ENCODE data around the gene BLMH. TPM values are rescaled to one million over a fixed set of nuclear protein-coding genes. Genes with fewer than 3 reads are reported as not detected.

BLMH gene
- total and polyA plus RNA-seq, 2 donors (not counting 3 experiments of a cell fraction or from before 2014, with no cell fraction given): 24.6 to 65.8 TPM

DNA sequence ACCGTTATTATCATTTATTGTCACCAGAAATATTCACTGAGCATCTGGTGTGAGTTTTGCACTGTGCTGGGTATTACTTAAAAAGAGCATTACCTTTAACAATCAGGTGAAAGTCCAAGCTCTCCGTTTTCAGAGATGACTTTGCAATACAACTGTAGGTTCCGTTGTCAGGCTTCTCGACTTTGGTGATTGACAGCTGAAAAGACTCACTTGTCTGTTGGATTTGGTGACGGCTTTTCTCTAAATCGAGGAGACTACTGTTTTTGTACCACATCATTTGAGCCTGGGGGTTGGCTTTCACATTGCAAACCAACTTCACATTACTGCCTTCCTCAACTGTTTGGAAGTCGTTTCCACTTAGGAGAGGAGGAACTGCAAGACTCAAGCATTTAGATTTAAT, 33.0 kb upstream of the BLMH start:
- Histone ChIP-seq H3K4me3 (replicated peaks in 1 of 3; ENCODE audit: insufficient read depth in 1 of 3, low read depth in 1 of 3, low read length in 3 of 3) (no peak overlapping the region), H3K79me2 (ENCODE audit: control insufficient read depth, insufficient read depth, low read length) (no peaks in the 10 kb centered on the region), H3K27me3 (ENCODE audit: control insufficient read depth in 2 of 2, insufficient read depth in 2 of 2, low read length in 2 of 2) (peaks cover 0 to 3% of the 10 kb centered on the region in 2 experiments), H3K4me2 (ENCODE audit: insufficient read depth, low read length) (no peak overlapping the region), H3K4me1 (ENCODE audit: control insufficient read depth, extremely low read depth, insufficient read depth, low read length) (no peaks in the 10 kb centered on the region), H3K36me3 (ENCODE audit: control insufficient read depth in 2 of 2, extremely low read depth in 1 of 2, insufficient read depth in 2 of 2, low read length in 2 of 2) (no peaks in the 10 kb centered on the region), H3K9me3 (replicated peaks; ENCODE audit: control insufficient read depth, insufficient read depth, low read length) (no peaks in the 10 kb centered on the region), H3K9ac (replicated peaks; ENCODE audit: extremely low read depth, insufficient read depth, low read length) (no peak overlapping the region), H3K9me1 (replicated peaks; ENCODE audit: control insufficient read depth, extremely low read depth, insufficient read depth, low read length) (no peaks in the 10 kb centered on the region), H4K20me1 (replicated peaks; ENCODE audit: control insufficient read depth, extremely low read depth, insufficient read depth, low read length) (no peaks in the 10 kb centered on the region), H2AFZ (ENCODE audit: low read depth, low read length) (no peak overlapping the region), H3K27ac (ENCODE audit: insufficient read depth, low read depth, low read length) (no peak overlapping the region)
- CTCF ChIA-PET: interaction anchor here (0.7 to 1.4 kb wide), 3 partner anchors 12 to 33 kb away, joined by 3 read pairs; partner anchors contain the start of gene BLMH
- DNase-seq (ENCODE audit: low read depth, low spot score) (no peak), FAIRE-seq (no peak)
- dilution Hi-C loops (cut with MboI; ENCODE audit: extremely low pct_ligation_motif_present, low sequenced_read_pairs) (no loop called here), intact Hi-C loops (cut with micrococcal nuclease) (no loop called here)
- POLR2A ChIA-PET: no interaction called here
- no TSS peak for BruUV-seq (replicated peaks)
- TF ChIP-seq MYC (IDR thresholded peaks at IDR 0.05; ENCODE audit: low read depth, low read length): no peak
- no peak for TF ChIP-seq FOS (IDR thresholded peaks at IDR 0.05; ENCODE audit: borderline replicate concordance, insufficient read depth, low read length)
- no peak for TF ChIP-seq POLR2A (IDR thresholded peaks at IDR 0.05; ENCODE audit: low read depth, low read length)
- no peak for TF ChIP-seq EZH2 (IDR thresholded peaks at IDR 0.05; ENCODE audit: borderline replicate concordance, low read depth, low read length, severe bottlenecking)
- TF ChIP-seq, protein P1, sequence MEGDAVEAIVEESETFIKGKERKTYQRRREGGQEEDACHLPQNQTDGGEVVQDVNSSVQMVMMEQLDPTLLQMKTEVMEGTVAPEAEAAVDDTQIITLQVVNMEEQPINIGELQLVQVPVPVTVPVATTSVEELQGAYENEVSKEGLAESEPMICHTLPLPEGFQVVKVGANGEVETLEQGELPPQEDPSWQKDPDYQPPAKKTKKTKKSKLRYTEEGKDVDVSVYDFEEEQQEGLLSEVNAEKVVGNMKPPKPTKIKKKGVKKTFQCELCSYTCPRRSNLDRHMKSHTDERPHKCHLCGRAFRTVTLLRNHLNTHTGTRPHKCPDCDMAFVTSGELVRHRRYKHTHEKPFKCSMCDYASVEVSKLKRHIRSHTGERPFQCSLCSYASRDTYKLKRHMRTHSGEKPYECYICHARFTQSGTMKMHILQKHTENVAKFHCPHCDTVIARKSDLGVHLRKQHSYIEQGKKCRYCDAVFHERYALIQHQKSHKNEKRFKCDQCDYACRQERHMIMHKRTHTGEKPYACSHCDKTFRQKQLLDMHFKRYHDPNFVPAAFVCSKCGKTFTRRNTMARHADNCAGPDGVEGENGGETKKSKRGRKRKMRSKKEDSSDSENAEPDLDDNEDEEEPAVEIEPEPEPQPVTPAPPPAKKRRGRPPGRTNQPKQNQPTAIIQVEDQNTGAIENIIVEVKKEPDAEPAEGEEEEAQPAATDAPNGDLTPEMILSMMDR (IDR thresholded peaks at IDR 0.05; ENCODE audit: extremely low read depth in 1 of 2, insufficient read depth in 1 of 2, low read depth in 1 of 2, low read length in 2 of 2): no peak
- TF ChIP-seq GATA2 (IDR thresholded peaks at IDR 0.05; ENCODE audit: insufficient read depth, insufficient read length, low read depth, low read length): no peak
- TF ChIP-seq, protein P2, sequence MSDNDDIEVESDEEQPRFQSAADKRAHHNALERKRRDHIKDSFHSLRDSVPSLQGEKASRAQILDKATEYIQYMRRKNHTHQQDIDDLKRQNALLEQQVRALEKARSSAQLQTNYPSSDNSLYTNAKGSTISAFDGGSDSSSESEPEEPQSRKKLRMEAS (IDR thresholded peaks at IDR 0.05; ENCODE audit: insufficient read depth, insufficient read length): no peak
- no peak for TF ChIP-seq POLR2AphosphoS5 (IDR thresholded peaks at IDR 0.05; ENCODE audit: insufficient read depth, low read depth, low read length)
- no peak for TF ChIP-seq JUN (IDR thresholded peaks at IDR 0.05; ENCODE audit: borderline replicate concordance, insufficient read depth, insufficient read length, low read depth)

Measured in endothelial cell of umbilical vein (primary cell).